GM12801 (cell line): Measurements from ENCODE around the gene TOM1.

Source experiments
- TF ChIP-seq, protein P1 (sequence below): IDR thresholded peaks from one replicate; pipeline ENCODE4 v1.5.1; 2011; ENCODE audit warnings: control low read depth; ENCODE audit not compliant: insufficient read length; ENCODE audit errors: extremely low read depth

Gene TOM1

DNA sequence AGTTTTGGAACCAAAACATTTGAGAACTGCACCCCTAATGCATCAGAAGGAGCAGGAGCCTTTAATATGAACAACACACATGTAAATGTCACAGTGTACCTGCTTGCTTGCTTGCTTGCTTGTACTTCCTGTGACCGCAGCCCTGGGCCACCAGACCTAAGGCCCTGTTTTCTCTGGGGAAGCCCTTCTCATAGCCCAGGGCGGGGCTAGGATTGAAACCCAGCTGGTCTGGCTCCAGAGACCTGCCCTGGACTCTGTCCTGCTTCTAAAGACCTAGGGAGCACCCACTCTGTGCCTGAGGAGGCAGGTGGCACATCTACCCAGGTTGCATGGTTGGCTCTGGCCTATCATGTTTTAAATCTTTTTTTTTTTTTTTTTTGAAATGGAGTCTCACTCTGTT, 92.7 kb downstream of the TOM1 start:
- TF ChIP-seq, protein P1, sequence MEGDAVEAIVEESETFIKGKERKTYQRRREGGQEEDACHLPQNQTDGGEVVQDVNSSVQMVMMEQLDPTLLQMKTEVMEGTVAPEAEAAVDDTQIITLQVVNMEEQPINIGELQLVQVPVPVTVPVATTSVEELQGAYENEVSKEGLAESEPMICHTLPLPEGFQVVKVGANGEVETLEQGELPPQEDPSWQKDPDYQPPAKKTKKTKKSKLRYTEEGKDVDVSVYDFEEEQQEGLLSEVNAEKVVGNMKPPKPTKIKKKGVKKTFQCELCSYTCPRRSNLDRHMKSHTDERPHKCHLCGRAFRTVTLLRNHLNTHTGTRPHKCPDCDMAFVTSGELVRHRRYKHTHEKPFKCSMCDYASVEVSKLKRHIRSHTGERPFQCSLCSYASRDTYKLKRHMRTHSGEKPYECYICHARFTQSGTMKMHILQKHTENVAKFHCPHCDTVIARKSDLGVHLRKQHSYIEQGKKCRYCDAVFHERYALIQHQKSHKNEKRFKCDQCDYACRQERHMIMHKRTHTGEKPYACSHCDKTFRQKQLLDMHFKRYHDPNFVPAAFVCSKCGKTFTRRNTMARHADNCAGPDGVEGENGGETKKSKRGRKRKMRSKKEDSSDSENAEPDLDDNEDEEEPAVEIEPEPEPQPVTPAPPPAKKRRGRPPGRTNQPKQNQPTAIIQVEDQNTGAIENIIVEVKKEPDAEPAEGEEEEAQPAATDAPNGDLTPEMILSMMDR: no peak

DNA sequence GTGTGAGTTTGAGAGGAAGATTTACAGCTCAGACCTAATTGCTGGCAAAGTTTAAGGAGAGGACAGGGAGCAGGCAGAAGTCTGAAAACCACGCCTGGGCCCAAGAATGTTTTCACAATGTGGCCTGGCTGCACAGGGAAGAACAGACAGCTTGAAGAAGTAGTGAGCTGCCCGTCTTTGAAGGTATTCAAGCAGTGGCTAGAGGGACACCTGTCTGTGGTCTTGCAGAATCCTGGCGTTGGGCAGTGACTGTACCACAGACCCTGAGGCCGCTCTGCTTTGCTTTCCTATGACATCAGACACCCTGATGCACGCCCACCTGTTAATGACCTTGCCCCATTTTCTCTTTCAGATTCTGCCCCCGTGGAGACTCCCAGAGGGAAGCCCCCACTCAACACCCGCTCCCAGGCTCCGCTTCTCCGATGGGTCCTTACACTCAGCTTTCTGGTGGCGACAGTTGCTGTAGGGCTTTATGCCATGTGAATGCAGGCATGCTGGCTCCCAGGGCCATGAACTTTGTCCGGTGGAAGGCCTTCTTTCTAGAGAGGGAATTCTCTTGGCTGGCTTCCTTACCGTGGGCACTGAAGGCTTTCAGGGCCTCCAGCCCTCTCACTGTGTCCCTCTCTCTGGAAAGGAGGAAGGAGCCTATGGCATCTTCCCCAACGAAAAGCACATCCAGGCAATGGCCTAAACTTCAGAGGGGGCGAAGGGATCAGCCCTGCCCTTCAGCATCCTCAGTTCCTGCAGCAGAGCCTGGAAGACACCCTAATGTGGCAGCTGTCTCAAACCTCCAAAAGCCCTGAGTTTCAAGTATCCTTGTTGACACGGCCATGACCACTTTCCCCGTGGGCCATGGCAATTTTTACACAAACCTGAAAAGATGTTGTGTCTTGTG, 93.7 kb downstream of the TOM1 start:
- TF ChIP-seq, protein P1: no peak

DNA sequence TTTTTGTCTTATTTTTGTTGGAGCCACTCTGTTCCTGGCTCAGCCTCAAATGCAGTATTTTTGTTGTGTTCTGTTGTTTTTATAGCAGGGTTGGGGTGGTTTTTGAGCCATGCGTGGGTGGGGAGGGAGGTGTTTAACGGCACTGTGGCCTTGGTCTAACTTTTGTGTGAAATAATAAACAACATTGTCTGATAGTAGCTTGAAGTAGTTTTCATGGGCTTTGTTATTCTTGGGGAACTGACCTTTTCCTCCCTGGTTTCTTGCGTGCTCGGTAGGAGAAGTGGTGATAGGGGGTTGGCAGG, 94.3 kb downstream of the TOM1 start:
- TF ChIP-seq, protein P1: no peak

DNA sequence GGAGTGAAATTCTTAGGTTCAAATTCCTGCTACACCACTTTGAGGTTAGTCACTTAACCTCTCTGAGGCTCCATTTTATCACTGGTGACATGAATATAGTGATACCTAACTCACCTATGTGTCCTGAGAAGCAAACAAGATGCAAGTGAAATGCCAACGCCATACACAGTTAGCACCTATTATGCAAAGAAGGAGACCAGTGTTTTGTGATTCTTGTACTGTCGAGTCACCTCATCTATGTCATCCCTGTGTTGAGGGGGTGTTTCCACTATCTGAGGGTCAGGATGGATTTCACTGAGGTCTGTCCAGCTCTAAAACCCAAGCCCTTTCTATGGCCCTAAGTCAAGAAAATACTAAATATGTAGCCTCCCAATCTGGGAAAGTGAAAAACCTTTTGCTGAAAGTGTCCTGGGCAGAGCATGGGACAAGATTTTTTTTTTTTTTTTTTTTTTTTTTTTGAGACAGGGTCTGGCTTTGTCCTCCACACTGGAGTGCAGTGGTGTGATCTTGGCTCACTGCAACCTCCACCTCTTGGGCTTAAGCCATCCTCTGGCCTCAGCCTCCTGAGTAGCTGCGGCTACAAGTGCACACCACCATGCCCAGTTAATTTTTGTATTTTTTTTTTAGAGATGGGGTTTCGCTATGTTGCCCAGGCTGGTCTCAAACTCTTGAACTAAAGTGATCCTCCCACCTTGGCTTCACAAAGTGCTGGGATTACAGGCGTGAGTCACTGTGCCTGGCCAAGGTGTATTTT, 95.3 kb downstream of the TOM1 start:
- TF ChIP-seq, protein P1: no peak

DNA sequence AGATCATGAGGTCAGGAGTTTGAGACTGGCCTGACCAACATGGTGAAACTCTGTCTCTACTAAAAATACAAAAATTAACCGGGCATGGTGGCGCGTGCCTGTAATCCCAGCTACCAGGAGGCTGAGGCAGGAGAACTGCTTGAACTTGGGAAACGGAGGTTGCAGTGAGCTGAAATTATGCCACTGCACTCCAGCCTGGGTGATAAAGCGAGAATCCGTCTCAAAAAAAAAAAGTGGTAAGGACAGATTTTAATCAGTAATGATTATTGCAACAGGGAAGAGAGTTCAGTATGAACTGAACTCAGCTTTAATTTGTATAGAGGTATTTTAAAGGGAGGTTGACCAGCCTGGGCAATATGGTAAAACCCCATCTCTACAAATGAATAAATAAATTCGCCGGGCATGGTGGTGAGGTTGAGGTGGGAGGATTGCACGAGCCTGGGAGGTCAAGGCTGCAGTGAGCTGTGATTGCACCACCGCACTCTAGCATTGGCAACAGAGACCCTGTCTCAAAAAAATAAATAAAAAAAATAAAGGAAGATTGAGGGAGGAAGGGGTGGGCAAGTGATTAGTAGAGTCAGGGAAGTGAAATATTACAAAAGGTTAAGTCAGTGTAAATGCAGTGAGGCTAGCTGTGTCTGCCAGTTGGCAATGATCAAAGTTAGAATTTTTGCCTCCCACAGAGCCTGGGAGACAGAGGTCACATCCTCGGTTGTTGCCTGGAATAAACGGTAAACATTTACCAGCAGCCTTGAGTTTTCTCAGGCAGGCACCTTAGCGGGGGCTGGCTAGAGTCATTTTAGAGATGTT, 97.6 kb downstream of the TOM1 start:
- TF ChIP-seq, protein P1: no peak
